Measurements from ENCODE around the gene SLAMF8. TPM values are rescaled to one million over a fixed set of nuclear protein-coding genes. Genes with fewer than 3 reads are reported as not detected.

Gene SLAMF8
- total RNA-seq, 1 donor from 2014 or later = not detected

DNA sequence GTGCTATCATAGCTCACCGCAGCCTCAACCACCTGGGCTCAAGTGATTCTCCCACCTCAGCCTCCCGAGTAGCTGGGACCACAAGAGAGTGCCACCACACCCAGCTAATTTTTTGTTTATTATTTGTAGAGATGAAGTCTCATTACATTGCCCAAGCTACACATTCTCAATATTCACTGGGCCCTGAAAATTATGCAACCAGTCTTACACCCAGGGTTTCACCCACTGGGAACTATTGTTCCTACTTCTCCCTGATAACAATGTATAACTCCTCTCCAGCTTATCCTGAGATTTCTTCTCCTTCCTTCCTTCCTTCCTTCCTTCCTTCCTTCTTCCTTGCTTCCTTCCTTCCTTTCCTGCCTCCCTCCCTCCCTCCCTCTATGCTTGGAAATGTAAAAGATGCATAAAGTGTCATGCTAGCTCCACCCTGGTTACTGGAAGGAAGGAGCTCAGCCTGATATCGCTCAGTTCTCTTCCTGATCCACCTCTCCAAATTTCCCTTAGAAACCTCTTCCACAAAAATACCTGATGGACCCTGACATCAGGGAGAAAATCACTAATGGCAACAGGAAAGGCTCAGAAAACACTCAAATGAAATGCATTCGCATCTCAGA is 47.0 kb downstream of the SLAMF8 start:
- no peak for DNase-seq

GRCh38 chr1:159877695-159878444 is 51.2 kb downstream of the SLAMF8 start:
- DNase-seq = no peak

DNA sequence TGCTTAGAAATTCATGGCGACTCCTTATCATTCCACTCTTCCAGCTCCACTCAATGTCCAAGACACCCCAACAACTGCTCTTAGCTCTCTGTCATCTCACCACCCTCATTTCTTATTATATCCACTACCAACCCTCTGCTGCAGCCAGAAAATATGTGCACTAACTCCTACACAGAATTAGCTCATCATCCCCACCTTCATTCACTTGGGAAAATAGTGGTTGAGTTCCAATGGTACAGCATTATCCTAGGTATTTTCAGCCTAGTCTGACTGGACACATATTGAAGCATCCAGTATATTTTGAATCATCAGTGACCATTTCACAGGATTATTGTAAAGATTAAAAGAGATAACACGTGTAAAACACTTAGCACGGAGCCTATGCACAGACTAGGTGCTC is 52.5 kb downstream of the SLAMF8 start:
- no peak for DNase-seq

- DNase-seq = no peak
These were observed 53.3 kb downstream of the SLAMF8 start for GRCh38 chr1:159879977-159880376.

GRCh38 chr1:159880430-159880829 is 53.8 kb downstream of the SLAMF8 start:
- no peak for DNase-seq

DNA sequence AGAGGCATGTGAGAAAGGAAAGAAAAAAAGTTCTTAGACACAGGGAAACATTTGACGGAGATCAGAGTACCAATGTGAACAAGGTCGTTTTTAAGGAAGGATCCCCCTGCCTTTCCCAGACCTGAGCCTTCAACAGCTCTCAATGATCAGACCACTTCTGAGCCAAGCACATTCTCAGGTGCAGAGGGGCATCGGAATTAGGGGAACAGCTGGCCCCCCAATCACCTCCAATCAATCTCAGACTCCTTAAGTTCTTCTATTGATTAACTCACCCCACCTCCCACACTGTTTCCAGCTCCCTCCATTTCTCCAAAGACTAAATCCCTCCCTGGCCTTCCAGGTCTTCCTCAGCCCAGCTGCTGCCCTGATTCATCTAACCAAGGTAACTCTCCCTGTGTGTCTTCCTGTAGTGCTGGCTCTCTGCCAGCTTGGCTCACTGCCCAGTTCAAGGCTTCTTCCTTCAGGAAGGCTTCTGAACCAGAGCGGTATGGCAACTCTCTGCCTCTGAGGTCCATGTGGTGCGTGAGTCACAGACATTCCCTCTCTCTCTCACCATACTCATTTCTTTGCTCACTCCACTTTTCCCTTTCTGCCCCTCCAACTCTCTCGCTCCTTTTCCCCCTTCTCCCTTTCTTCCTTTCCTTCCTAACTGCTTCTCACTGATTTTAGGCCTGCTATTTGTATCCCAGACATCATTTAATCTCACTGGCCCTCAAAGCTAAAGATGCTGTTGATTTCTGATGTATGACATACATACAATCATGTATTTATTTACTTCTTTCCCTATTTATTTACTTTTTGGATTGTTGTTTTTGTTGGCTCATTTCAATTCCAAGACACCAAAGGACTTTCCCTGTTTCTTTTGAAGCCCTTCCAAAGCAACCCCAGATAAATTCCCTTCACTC is 55.2 kb downstream of the SLAMF8 start:
- peak; percentile 97 for DNase-seq

- peak; percentile 42 for DNase-seq
These were observed 55.8 kb downstream of the SLAMF8 start for GRCh38 chr1:159882527-159882862.

DNA sequence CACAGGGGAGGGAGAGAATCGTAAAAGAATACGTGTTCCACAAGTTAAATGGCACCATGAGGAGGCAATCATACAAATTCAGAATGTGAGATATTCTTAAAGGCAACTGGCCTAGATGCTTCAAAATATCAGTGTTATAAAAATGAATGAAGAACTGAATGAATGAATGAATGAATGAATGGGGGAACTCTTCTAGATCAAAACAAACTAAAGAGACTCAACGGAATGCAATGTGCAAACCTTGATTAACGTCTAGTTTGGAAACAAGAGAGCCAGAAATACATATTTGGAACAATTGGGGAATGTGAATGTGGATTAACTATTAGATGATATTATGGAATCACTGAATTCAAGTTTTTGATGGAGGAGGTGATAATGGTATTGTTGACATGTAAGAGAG is 56.5 kb downstream of the SLAMF8 start:
- DNase-seq = no peak

- DNase-seq = no peak
These were observed 57.6 kb downstream of the SLAMF8 start for GRCh38 chr1:159884296-159884695.

Other genes with a start within 250 kb of the SLAMF8 start
- not detected in 2 replicates for gene APCS, start 239.0 kb upstream of the SLAMF8 start, total RNA-seq
- gene CRP, start 112.3 kb upstream of the SLAMF8 start, total RNA-seq = not detected in 2 replicates
- gene DUSP23, start 45.9 kb upstream of the SLAMF8 start, total RNA-seq = 29.0 and 47.6 TPM in 2 replicates
- not detected in 2 replicates for gene FCRL6, start 24.5 kb upstream of the SLAMF8 start, total RNA-seq
- gene VSIG8, start 35.8 kb downstream of the SLAMF8 start, total RNA-seq = 0.09 TPM in 1 of 2 replicates, not detected in the other
- gene CFAP45, start 73.3 kb downstream of the SLAMF8 start, total RNA-seq = 0.17 and 0.19 TPM in 2 replicates
- gene TAGLN2, start 98.6 kb downstream of the SLAMF8 start, total RNA-seq = 276 and 348 TPM in 2 replicates
- not detected in 2 replicates for gene IGSF9, start 118.7 kb downstream of the SLAMF8 start, total RNA-seq
- not detected in 2 replicates for gene SLAMF9, start 127.4 kb downstream of the SLAMF8 start, total RNA-seq
- gene PIGM, start 205.1 kb downstream of the SLAMF8 start, total RNA-seq = 2.6 and 3.5 TPM in 2 replicates
- not detected in 2 replicates for gene KCNJ10, start 243.3 kb downstream of the SLAMF8 start, total RNA-seq